Stomach (tissue), 9 donors: ENCODE results near the gene ANXA8. TPM values are rescaled to one million over a fixed set of nuclear protein-coding genes. Genes with fewer than 3 reads are reported as not detected.
A peak's percentile ranks its signal among the peaks of the same experiment; 100 is the strongest.
"Not testable (repeated sequence)": the region's sequence is repeated elsewhere in the genome, so short reads cannot be mapped to it uniquely, and the experiment has no call there.

Experiments used
- DNase-seq, 2 donors: peaks; one replicate each; pipeline versions ENCODE4 v3.0.0 to v3.0.0-alpha.2; 2013 to 2019
- H3K27ac ChIP-seq, 5 donors: fragments of 200-600 bp in 4 of 5; sonication (generic) in 4 of 5; one replicate each; pipeline ENCODE4 v1.5.1; 2013 to 2019; ENCODE audit warnings: mild to moderate bottlenecking in 1 of 5, moderate library complexity in 1 of 5
- H3K27me3 ChIP-seq, 3 donors: fragments of 200-600 bp; sonication (generic); one replicate each; pipeline ENCODE4 v1.5.1; 2017 to 2019; ENCODE audit warnings: mixed run types in 1 of 3
- H3K36me3 ChIP-seq, 4 donors: fragments of 200-600 bp; sonication (generic); 1 replicate in 3 of 4; 2 replicates in 1 of 4; pipeline ENCODE4 v1.5.1; 2016 to 2019
- H3K4me1 ChIP-seq, 4 donors: fragments of 200-600 bp; sonication (generic); one replicate each; pipeline ENCODE4 v1.5.1; 2016 to 2019
- H3K4me3 ChIP-seq, 4 donors: fragments of 200-600 bp; sonication (generic) in 3 of 4; one replicate each; pipeline ENCODE4 v1.5.1; 2016 to 2019; ENCODE audit warnings: mild to moderate bottlenecking in 1 of 4
- H3K9me3 ChIP-seq, 4 donors: fragments of 200-600 bp; sonication (generic); one replicate each; pipeline ENCODE4 v1.5.1; 2016 to 2019
- EP300 ChIP-seq: sonication (generic); formaldehyde crosslinking; IDR thresholded peaks from one replicate; pipeline ENCODE4 v1.6.1; 2017; ENCODE audit warnings: antibody characterized with exemption
- POLR2A ChIP-seq, 4 donors: fragments of 450-650 bp; IDR thresholded peaks; one replicate each; pipeline ENCODE4 v1.6.1; 2016; ENCODE audit warnings: antibody characterized with exemption in 4 of 4, control low read depth in 2 of 4, mild to moderate bottlenecking in 1 of 4, moderate library complexity in 1 of 4
- POLR2AphosphoS5 ChIP-seq, 3 donors: sonication (generic); formaldehyde crosslinking; IDR thresholded peaks; one replicate each; pipeline ENCODE4 v1.6.1; 2016; ENCODE audit warnings: antibody characterized with exemption in 3 of 3
- WGBS, 5 donors: extraction: QIAGEN DNeasy Blood & Tissue Kit in 3 of 5; methylation state at CpG; one replicate each; pipeline versions ENCODE4 v1.1.5 to v1.1.7; 2013 to 2018; 5-methylcytosine and 5-hydroxymethylcytosine counted together
- intact Hi-C: fragments of 100-400 bp; cut with DNase I; formaldehyde crosslinking; loops from one replicate; pipeline ENCODE4 v1.15.1; 2023; ENCODE audit warnings: low total_unique reads
- polyA plus RNA-seq, 3 donors: library from polyadenylated mRNA; stranded (reverse); fragments of 200-250 nt; gene quantifications; one replicate each; pipeline ENCODE4 v1.2.3, GENCODE V29; 2013
- total RNA-seq, 5 donors: library from RNA; depleted of rRNA; stranded (reverse); fragments of >200 nt; gene quantifications; one replicate each; pipeline versions ENCODE4 v1.1.0 to v1.2.3, GENCODE V29; 2014 to 2016
- TF ChIP-seq, protein P1 (sequence below), 7 experiments: fragments of 450-650 bp in 4 of 7; fragments of 200-600 bp in 3 of 7; sonication (generic) in 3 of 7; IDR thresholded peaks; one replicate each; pipeline ENCODE4 v1.5.1; 2016 to 2019; ENCODE audit warnings: antibody characterized with exemption in 7 of 7, control low read depth in 2 of 7, mild to moderate bottlenecking in 1 of 7
- donor health status: healthy with polysubstance abuse.
- donor health status: Bipolar disorder and iron deficiency.
- donor health status: healthy.

The ANXA8 gene
- total and polyA plus RNA-seq, 8 donors, result 0.37 to 77.4 (median 2.7) TPM; not detected in 4

DNA sequence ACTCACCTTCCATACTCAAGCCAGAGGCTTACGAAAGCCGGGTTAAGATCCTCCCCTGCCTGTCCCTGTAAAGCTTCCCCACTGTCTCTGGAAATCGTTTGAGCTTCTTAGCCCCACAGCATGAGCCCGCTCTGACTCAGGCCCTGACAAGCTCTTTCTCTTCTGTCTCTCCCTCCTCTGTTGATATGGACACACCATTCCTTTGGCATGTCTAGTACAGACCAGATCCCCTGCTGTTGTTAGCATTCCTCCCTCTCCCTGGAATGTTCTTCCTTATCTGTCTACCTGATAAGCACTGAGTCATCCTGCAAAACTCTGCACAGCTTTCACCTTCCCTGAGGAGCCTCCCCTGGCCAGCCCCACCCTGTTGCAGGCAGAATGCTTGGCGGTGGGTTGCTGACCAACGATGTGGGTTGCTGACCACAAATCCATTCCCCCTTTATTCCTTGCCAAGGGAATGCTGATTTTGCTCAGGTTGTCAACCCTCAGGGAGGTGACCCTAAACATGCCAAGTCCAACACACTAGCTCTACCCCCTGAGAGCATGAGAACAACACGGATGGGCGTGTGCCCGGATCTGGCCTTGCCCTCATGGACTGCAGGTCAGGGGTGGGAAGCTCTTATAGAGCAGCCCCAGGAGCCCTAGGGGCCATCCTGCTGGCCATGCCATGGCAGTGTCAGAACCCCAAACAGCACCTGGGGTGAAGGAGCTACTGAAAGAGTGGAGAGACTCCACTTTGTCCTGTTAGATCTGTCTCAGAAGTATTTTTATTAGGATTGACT lies 21.1 kb downstream of the ANXA8 start:
- intact Hi-C loops, H3K9me3 ChIP-seq, DNase-seq, H3K4me3 ChIP-seq, H3K36me3 ChIP-seq, H3K4me1 ChIP-seq, H3K27ac ChIP-seq, H3K27me3 ChIP-seq: not testable (repeated sequence)
- WGBS, 5 donors, result 77 to 86% methylated on average over 3 of the region's 9 CpGs; no CpG with 5 or more reads in 3 of the 5 donors

DNA sequence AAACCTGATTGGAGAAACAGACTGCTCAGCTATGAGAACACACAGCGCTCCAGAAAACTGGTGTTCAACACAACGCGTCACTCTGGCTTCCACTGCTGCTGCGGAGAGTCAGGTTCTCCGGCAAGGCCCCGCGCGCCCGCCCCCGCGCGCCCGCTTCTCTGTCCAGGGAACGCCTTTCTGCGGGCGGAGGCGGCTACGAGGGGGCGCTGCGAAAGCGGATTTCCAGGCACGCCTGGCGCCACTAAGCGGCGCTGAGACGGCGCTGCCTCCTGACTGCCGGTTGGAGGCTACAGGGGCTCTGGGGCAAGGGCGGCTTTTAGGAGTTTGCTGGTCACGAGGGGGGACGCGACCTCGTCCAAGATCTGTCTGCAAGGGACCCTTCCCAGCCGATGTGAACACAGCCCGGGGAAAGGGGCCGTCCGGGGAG lies 22.6 kb downstream of the ANXA8 start:
- H3K36me3 ChIP-seq, H3K27me3 ChIP-seq, H3K4me1 ChIP-seq, H3K27ac ChIP-seq, H3K9me3 ChIP-seq, intact Hi-C loops: not testable (repeated sequence)
- peak overlapping the region in 2 of 4 donors; percentile 18 to 35 for H3K4me3 ChIP-seq
- TF ChIP-seq, protein P1, sequence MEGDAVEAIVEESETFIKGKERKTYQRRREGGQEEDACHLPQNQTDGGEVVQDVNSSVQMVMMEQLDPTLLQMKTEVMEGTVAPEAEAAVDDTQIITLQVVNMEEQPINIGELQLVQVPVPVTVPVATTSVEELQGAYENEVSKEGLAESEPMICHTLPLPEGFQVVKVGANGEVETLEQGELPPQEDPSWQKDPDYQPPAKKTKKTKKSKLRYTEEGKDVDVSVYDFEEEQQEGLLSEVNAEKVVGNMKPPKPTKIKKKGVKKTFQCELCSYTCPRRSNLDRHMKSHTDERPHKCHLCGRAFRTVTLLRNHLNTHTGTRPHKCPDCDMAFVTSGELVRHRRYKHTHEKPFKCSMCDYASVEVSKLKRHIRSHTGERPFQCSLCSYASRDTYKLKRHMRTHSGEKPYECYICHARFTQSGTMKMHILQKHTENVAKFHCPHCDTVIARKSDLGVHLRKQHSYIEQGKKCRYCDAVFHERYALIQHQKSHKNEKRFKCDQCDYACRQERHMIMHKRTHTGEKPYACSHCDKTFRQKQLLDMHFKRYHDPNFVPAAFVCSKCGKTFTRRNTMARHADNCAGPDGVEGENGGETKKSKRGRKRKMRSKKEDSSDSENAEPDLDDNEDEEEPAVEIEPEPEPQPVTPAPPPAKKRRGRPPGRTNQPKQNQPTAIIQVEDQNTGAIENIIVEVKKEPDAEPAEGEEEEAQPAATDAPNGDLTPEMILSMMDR (IDR thresholded peaks at IDR 0.05), result peak in 1 of 7 experiments; percentile 23
- DNase-seq, result peak; percentile 56 to 88
- WGBS, 5 donors, result 1 to 2% (median 1%) methylated on average over 13 to 23 of the region's 37 CpGs; no CpG with 5 or more reads in 1 of the 5 donors

DNA sequence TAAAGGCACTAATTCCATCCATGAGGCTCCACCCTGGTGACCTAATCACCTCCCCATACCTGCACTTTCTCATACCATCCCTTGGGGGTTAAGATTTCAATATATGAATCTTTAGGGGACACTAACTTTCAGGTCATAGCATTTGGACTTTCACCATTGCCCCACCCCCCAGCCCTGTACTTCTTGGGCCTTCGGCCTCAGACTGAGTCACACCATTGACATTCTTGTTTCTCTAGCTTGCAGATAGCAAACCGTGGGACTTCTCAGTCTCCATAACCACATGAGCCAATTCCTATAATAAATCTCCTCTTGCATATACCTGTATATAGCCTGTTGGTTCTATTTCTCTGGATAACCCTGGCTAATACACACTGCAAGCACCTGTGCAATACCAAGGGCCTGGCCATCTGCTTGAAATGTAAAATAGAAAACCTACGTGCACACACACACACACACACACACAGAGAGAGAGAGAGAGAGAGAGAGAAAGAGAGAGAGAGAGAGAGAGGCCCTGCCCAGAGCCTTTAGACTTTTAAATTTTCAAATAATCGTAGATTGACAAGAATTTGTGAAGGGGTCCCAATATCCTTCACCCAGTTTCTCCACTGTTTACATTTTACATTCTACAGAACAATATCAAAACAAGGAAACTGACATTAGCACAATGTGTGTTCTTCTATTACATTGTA lies 25.3 kb downstream of the ANXA8 start:
- Histone ChIP-seq H3K27ac (no peak overlapping the region), H3K27me3 (peaks cover 0 to 4% (median 0%) of the 10 kb centered on the region in 3 donors), H3K4me1 (peaks cover 0 to 6% (median 0%) of the 10 kb centered on the region in 4 donors), H3K9me3 (no peaks in the 10 kb centered on the region), H3K4me3 (no peak overlapping the region), H3K36me3 (no peaks in the 10 kb centered on the region)
- WGBS, 5 donors, result 62 to 69% (median 66%) methylated on average over 4 of the region's 4 CpGs
- TF ChIP-seq, protein P1 (IDR thresholded peaks at IDR 0.05), result no peak
- TF ChIP-seq POLR2A (IDR thresholded peaks at IDR 0.05) (no peak), EP300 (no peak), POLR2AphosphoS5 (IDR thresholded peaks at IDR 0.05) (no peak)
- no peak for DNase-seq
- intact Hi-C loops, result no loop called here

DNA sequence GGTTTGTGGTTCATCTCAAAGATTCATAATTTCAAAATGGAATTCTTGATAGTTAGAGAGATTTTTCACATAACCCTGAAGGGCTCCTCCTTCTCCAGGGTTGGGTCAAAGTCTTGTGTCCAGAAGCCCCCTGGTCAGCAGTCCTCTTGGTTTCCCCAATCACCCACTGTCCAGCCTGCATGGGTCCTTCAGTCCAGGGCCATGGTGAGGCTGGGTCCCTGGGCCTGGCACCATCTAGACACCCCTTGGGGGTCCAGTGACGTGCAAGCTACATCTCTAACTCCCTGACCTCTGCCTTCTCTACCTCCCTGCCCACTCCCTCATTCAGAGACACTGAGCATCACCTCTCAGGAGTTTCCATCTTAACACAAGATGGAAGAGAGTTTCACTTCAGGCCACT lies 26.1 kb downstream of the ANXA8 start:
- no peak for DNase-seq
- peaks cover 0 to 4% (median 0%) of the 10 kb centered on the region in 3 donors for H3K27me3 ChIP-seq
- no peaks in the 10 kb centered on the region for H3K36me3 ChIP-seq

More for the DNA sequence above, 26.1 kb downstream of the ANXA8 start:
- 68 to 100% (median 80%) methylated on average over 1 of the region's 1 CpG for WGBS, 5 donors
- intact Hi-C loops, result no loop called here
- peaks cover 0 to 6% (median 0%) of the 10 kb centered on the region in 4 donors for H3K4me1 ChIP-seq
- H3K4me3 ChIP-seq, result no peak overlapping the region
- no peaks in the 10 kb centered on the region for H3K9me3 ChIP-seq
- no peak overlapping the region for H3K27ac ChIP-seq
- TF ChIP-seq POLR2AphosphoS5 (IDR thresholded peaks at IDR 0.05) (no peak), POLR2A (IDR thresholded peaks at IDR 0.05) (no peak), EP300 (no peak)
- TF ChIP-seq, protein P1 (IDR thresholded peaks at IDR 0.05), result no peak
